Uterus (tissue), 4 donors: Measurements from ENCODE around the gene SHISA4. TPM values are rescaled to one million over a fixed set of nuclear protein-coding genes. Genes with fewer than 3 reads are reported as not detected.
A peak's percentile ranks its signal among the peaks of the same experiment; 100 is the strongest.
"Not testable (repeated sequence)": the region's sequence is repeated elsewhere in the genome, so short reads cannot be mapped to it uniquely, and the experiment has no call there.

ENCODE experiments used
- DNase-seq, 2 donors: peaks; one replicate each; pipeline ENCODE4 v3.0.0-alpha.2; 2019 to 2020
- H3K27ac ChIP-seq, 2 donors: fragments of 200-600 bp; sonication (generic); 1 replicate in 1 of 2; 2 replicates in 1 of 2; pipeline ENCODE4 v1.5.1; 2016 to 2018
- H3K27me3 ChIP-seq, 2 donors: fragments of 200-600 bp; sonication (generic); one replicate each; pipeline ENCODE4 v1.5.1; 2018 to 2019; ENCODE audit warnings: control low read depth in 1 of 2
- H3K36me3 ChIP-seq, 2 donors: fragments of 200-600 bp; sonication (generic); one replicate each; pipeline ENCODE4 v1.5.1; 2019; ENCODE audit warnings: control low read depth in 1 of 2
- H3K4me1 ChIP-seq, 2 donors: fragments of 200-600 bp; sonication (generic); one replicate each; pipeline ENCODE4 v1.5.1; 2018 to 2019; ENCODE audit warnings: control low read depth in 1 of 2
- H3K4me3 ChIP-seq, 2 donors: fragments of 200-600 bp; sonication (generic); 1 replicate in 1 of 2; 2 replicates in 1 of 2; pipeline ENCODE4 v1.5.1; 2018 to 2019; ENCODE audit warnings: mild to moderate bottlenecking in 1 of 2
- H3K9me3 ChIP-seq, 2 donors: fragments of 200-600 bp; sonication (generic); one replicate each; pipeline ENCODE4 v1.5.1; 2019; ENCODE audit warnings: control low read depth in 1 of 2
- CTCF ChIP-seq, 4 experiments: fragments of 200-600 bp in 2 of 4; fragments of 450-650 bp in 2 of 4; sonication (generic) in 2 of 4; IDR thresholded peaks; one replicate each; pipeline ENCODE4 v1.5.1; 2016 to 2019; ENCODE audit warnings: antibody characterized with exemption in 4 of 4, mild to moderate bottlenecking in 2 of 4, moderate library complexity in 1 of 4
- POLR2A ChIP-seq, 2 donors: fragments of 450-650 bp; IDR thresholded peaks; one replicate each; pipeline ENCODE4 v1.6.1; 2016; ENCODE audit warnings: antibody characterized with exemption in 2 of 2, mild to moderate bottlenecking in 1 of 2, moderate library complexity in 1 of 2
- intact Hi-C: fragments of 100-400 bp; cut with DNase I; formaldehyde crosslinking; loops from one replicate; pipeline ENCODE4 v1.15.1; 2023; ENCODE audit warnings: low total_unique reads
- total RNA-seq, 4 donors: library from RNA; depleted of rRNA in 3 of 4; stranded (reverse); fragments of >200 nt in 3 of 4; gene quantifications; one replicate each; pipeline versions ENCODE4 v1.1.0 to v1.2.4, GENCODE V29; 2014 to 2023
- donor health status: DM: yes; HTN: yes; CAD: no.

SHISA4 gene
- total RNA-seq, 4 donors from 2014 or later = 2.1 to 52.8 (median 12.0) TPM

GRCh38 chr1:201898992-201899391 lies 10.3 kb downstream of the SHISA4 start:
- H3K27ac ChIP-seq = peak overlapping the region; percentile 82 to 85
- peaks cover 9 to 13% of the 10 kb centered on the region in 2 donors for H3K4me1 ChIP-seq
- H3K27me3 ChIP-seq = no peaks in the 10 kb centered on the region
- intact Hi-C loops = no loop called here
- peak in 1 of 2 donors; percentile 34 for DNase-seq
- H3K9me3 ChIP-seq = no peaks in the 10 kb centered on the region
- TF ChIP-seq POLR2A (IDR thresholded peaks at IDR 0.05) (no peak), CTCF (IDR thresholded peaks at IDR 0.05) (no peak)
- no peaks in the 10 kb centered on the region for H3K36me3 ChIP-seq
- H3K4me3 ChIP-seq = no peak overlapping the region

- no peaks in the 10 kb centered on the region for H3K36me3 ChIP-seq
- intact Hi-C loops = no loop called here
- peak in 1 of 2 donors; percentile 31 for DNase-seq
- H3K9me3 ChIP-seq = no peaks in the 10 kb centered on the region
- H3K27me3 ChIP-seq = no peaks in the 10 kb centered on the region
- TF ChIP-seq CTCF (IDR thresholded peaks at IDR 0.05) (no peak), POLR2A (IDR thresholded peaks at IDR 0.05) (no peak)
- H3K4me3 ChIP-seq = no peak overlapping the region
- peak overlapping the region; percentile 82 to 85 for H3K27ac ChIP-seq
- peaks cover 9 to 14% of the 10 kb centered on the region in 2 donors for H3K4me1 ChIP-seq
Observed at GRCh38 chr1:201899683-201900429, 11.2 kb downstream of the SHISA4 start.

- Histone ChIP-seq H3K9me3 (no peaks in the 10 kb centered on the region), H3K27me3 (no peaks in the 10 kb centered on the region), H3K4me3 (no peak overlapping the region), H3K27ac (peak overlapping the region; percentile 82 to 85), H3K4me1 (peaks cover 14% of the 10 kb centered on the region in 2 donors), H3K36me3 (no peaks in the 10 kb centered on the region)
- intact Hi-C loops = no loop called here
- TF ChIP-seq POLR2A (IDR thresholded peaks at IDR 0.05) = no peak
- TF ChIP-seq CTCF (IDR thresholded peaks at IDR 0.05) = no peak
- DNase-seq = no peak
Observed at GRCh38 chr1:201900476-201900875, 11.8 kb downstream of the SHISA4 start.

GRCh38 chr1:201901036-201901435 lies 12.3 kb downstream of the SHISA4 start:
- intact Hi-C loops, H3K9me3 ChIP-seq, H3K4me3 ChIP-seq, H3K36me3 ChIP-seq, H3K27me3 ChIP-seq, DNase-seq: not testable (repeated sequence)
- peak overlapping the region; percentile 82 to 85 for H3K27ac ChIP-seq
- peaks cover 19 to 20% of the 10 kb centered on the region in 2 donors for H3K4me1 ChIP-seq

GRCh38 chr1:201902198-201902597 lies 13.5 kb downstream of the SHISA4 start:
- peak overlapping the region; percentile 94 to 98 for H3K27ac ChIP-seq
- DNase-seq = peak in 1 of 2 donors; percentile 38
- H3K4me3 ChIP-seq = no peak overlapping the region
- intact Hi-C loops = no loop called here
- no peaks in the 10 kb centered on the region for H3K27me3 ChIP-seq
- H3K9me3 ChIP-seq = no peaks in the 10 kb centered on the region
- peaks cover 26 to 29% of the 10 kb centered on the region in 2 donors for H3K4me1 ChIP-seq
- no peaks in the 10 kb centered on the region for H3K36me3 ChIP-seq
- TF ChIP-seq POLR2A (IDR thresholded peaks at IDR 0.05) (no peak), CTCF (IDR thresholded peaks at IDR 0.05) (no peak)
